ENCODE data around the gene OR52R1.

Gene OR52R1

GRCh38 chr11:4782454-4782853 is 21.7 kb downstream of the OR52R1 start:
- no peak for TF ChIP-seq CTCF (conservative IDR thresholded peaks at IDR 0.05; ENCODE audit: low read depth, low read length)
- H3K79me2 ChIP-seq (ENCODE audit: insufficient read depth, low read depth), result no peaks in the 10 kb centered on the region
- no peaks in the 10 kb centered on the region for H3K27me3 ChIP-seq (ENCODE audit: insufficient read depth, low read depth)
- no peak overlapping the region for H3K9ac ChIP-seq
- H3K4me2 ChIP-seq, result no peak overlapping the region
- no peaks in the 10 kb centered on the region for H4K20me1 ChIP-seq (ENCODE audit: insufficient read depth)
- no peak overlapping the region for H3K4me3 ChIP-seq (IDR thresholded peaks at IDR 0.05; ENCODE audit: insufficient read depth, low read depth, low read length)
- H2AFZ ChIP-seq (ENCODE audit: low read depth), result no peak overlapping the region
- no peak overlapping the region for H3K27ac ChIP-seq
- no peaks in the 10 kb centered on the region for H3K4me1 ChIP-seq (ENCODE audit: low read depth, poor library complexity, severe bottlenecking)
- H3K36me3 ChIP-seq (ENCODE audit: insufficient read depth), result no peaks in the 10 kb centered on the region

GRCh38 chr11:4769838-4770237 is 34.3 kb downstream of the OR52R1 start, which contains the start of gene OR51F1:
Gene OR51F1, minus strand, starts transcription at chr11:4769938. Its CDS starts 0 bp downstream, at chr11:4769938.
- no peak within 1 kb of the TSS for H3K27ac ChIP-seq

GRCh38 chr11:4768094-4768493 is 36.1 kb downstream of the OR52R1 start:
- Histone ChIP-seq H3K4me1 (ENCODE audit: low read depth, poor library complexity, severe bottlenecking) (no peaks in the 10 kb centered on the region), H3K9ac (no peak overlapping the region), H3K27ac (no peak overlapping the region), H3K79me2 (ENCODE audit: insufficient read depth, low read depth) (no peaks in the 10 kb centered on the region), H4K20me1 (ENCODE audit: insufficient read depth) (no peaks in the 10 kb centered on the region), H3K4me3 (IDR thresholded peaks at IDR 0.05; ENCODE audit: insufficient read depth, low read depth, low read length) (no peak overlapping the region), H3K27me3 (ENCODE audit: insufficient read depth, low read depth) (no peaks in the 10 kb centered on the region), H2AFZ (ENCODE audit: low read depth) (no peak overlapping the region), H3K36me3 (ENCODE audit: insufficient read depth) (no peaks in the 10 kb centered on the region), H3K4me2 (no peak overlapping the region)
- TF ChIP-seq CTCF (conservative IDR thresholded peaks at IDR 0.05; ENCODE audit: low read depth, low read length), result no peak

More at GRCh38 chr11:4769838-4770237, 34.3 kb downstream of the OR52R1 start, which contains the start of gene OR51F1:
- Histone ChIP-seq H2AFZ (ENCODE audit: low read depth) (no peak within 1 kb of the TSS), H3K9ac (no peak within 1 kb of the TSS), H3K79me2 (ENCODE audit: insufficient read depth, low read depth) (no peaks in the 10 kb centered on the region), H3K27me3 (ENCODE audit: insufficient read depth, low read depth) (no peaks in the 10 kb centered on the region), H4K20me1 (ENCODE audit: insufficient read depth) (no peaks in the 10 kb centered on the region), H3K4me1 (ENCODE audit: low read depth, poor library complexity, severe bottlenecking) (no peaks in the 10 kb centered on the region), H3K36me3 (ENCODE audit: insufficient read depth) (no peaks in the 10 kb centered on the region), H3K4me2 (no peak within 1 kb of the TSS), H3K4me3 (IDR thresholded peaks at IDR 0.05; ENCODE audit: insufficient read depth, low read depth, low read length) (no peak within 1 kb of the TSS)
- no peak for TF ChIP-seq CTCF (conservative IDR thresholded peaks at IDR 0.05; ENCODE audit: low read depth, low read length)

- Histone ChIP-seq H3K4me1 (ENCODE audit: low read depth, poor library complexity, severe bottlenecking) (no peaks in the 10 kb centered on the region), H4K20me1 (ENCODE audit: insufficient read depth) (no peaks in the 10 kb centered on the region), H3K4me2 (no peak overlapping the region), H3K79me2 (ENCODE audit: insufficient read depth, low read depth) (no peaks in the 10 kb centered on the region), H3K27me3 (ENCODE audit: insufficient read depth, low read depth) (no peaks in the 10 kb centered on the region), H3K27ac (no peak overlapping the region), H3K36me3 (ENCODE audit: insufficient read depth) (no peaks in the 10 kb centered on the region), H3K4me3 (IDR thresholded peaks at IDR 0.05; ENCODE audit: insufficient read depth, low read depth, low read length) (no peak overlapping the region), H3K9ac (no peak overlapping the region), H2AFZ (ENCODE audit: low read depth) (no peak overlapping the region)
- TF ChIP-seq CTCF (conservative IDR thresholded peaks at IDR 0.05; ENCODE audit: low read depth, low read length), result no peak
These were observed 37.6 kb downstream of the OR52R1 start for GRCh38 chr11:4766420-4767043.

Measured in KMS-11 (cell line).